Stomach (tissue), 9 donors: Measurements from ENCODE around the gene GALNT2. TPM values are rescaled to one million over a fixed set of nuclear protein-coding genes. Genes with fewer than 3 reads are reported as not detected.

Experiments
- DNase-seq, 2 donors: peaks; one replicate each; pipeline versions ENCODE4 v3.0.0 to v3.0.0-alpha.2; 2013 to 2019
- H3K27ac ChIP-seq, 5 donors: fragments of 200-600 bp in 4 of 5; sonication (generic) in 4 of 5; one replicate each; pipeline ENCODE4 v1.5.1; 2013 to 2019; ENCODE audit warnings: mild to moderate bottlenecking in 1 of 5, moderate library complexity in 1 of 5
- H3K27me3 ChIP-seq, 3 donors: fragments of 200-600 bp; sonication (generic); one replicate each; pipeline ENCODE4 v1.5.1; 2017 to 2019; ENCODE audit warnings: mixed run types in 1 of 3
- H3K36me3 ChIP-seq, 4 donors: fragments of 200-600 bp; sonication (generic); 1 replicate in 3 of 4; 2 replicates in 1 of 4; pipeline ENCODE4 v1.5.1; 2016 to 2019
- H3K4me1 ChIP-seq, 4 donors: fragments of 200-600 bp; sonication (generic); one replicate each; pipeline ENCODE4 v1.5.1; 2016 to 2019
- H3K4me3 ChIP-seq, 4 donors: fragments of 200-600 bp; sonication (generic) in 3 of 4; one replicate each; pipeline ENCODE4 v1.5.1; 2016 to 2019; ENCODE audit warnings: mild to moderate bottlenecking in 1 of 4
- H3K9me3 ChIP-seq, 4 donors: fragments of 200-600 bp; sonication (generic); one replicate each; pipeline ENCODE4 v1.5.1; 2016 to 2019
- CTCF ChIP-seq, 7 experiments: fragments of 450-650 bp in 4 of 7; fragments of 200-600 bp in 3 of 7; sonication (generic) in 3 of 7; IDR thresholded peaks; one replicate each; pipeline ENCODE4 v1.5.1; 2016 to 2019; ENCODE audit warnings: antibody characterized with exemption in 7 of 7, control low read depth in 2 of 7, mild to moderate bottlenecking in 1 of 7
- EP300 ChIP-seq: sonication (generic); formaldehyde crosslinking; IDR thresholded peaks from one replicate; pipeline ENCODE4 v1.6.1; 2017; ENCODE audit warnings: antibody characterized with exemption
- POLR2A ChIP-seq, 4 donors: fragments of 450-650 bp; IDR thresholded peaks; one replicate each; pipeline ENCODE4 v1.6.1; 2016; ENCODE audit warnings: antibody characterized with exemption in 4 of 4, control low read depth in 2 of 4, mild to moderate bottlenecking in 1 of 4, moderate library complexity in 1 of 4
- POLR2AphosphoS5 ChIP-seq, 3 donors: sonication (generic); formaldehyde crosslinking; IDR thresholded peaks; one replicate each; pipeline ENCODE4 v1.6.1; 2016; ENCODE audit warnings: antibody characterized with exemption in 3 of 3
- WGBS, 5 donors: extraction: QIAGEN DNeasy Blood & Tissue Kit in 3 of 5; methylation state at CpG; one replicate each; pipeline versions ENCODE4 v1.1.5 to v1.1.7; 2013 to 2018; 5-methylcytosine and 5-hydroxymethylcytosine counted together
- intact Hi-C: fragments of 100-400 bp; cut with DNase I; formaldehyde crosslinking; loops from one replicate; pipeline ENCODE4 v1.15.1; 2023; ENCODE audit warnings: low total_unique reads
- polyA plus RNA-seq, 3 donors: library from polyadenylated mRNA; stranded (reverse); fragments of 200-250 nt; gene quantifications; one replicate each; pipeline ENCODE4 v1.2.3, GENCODE V29; 2013
- total RNA-seq, 5 donors: library from RNA; depleted of rRNA; stranded (reverse); fragments of >200 nt; gene quantifications; one replicate each; pipeline versions ENCODE4 v1.1.0 to v1.2.3, GENCODE V29; 2014 to 2016
- donor health status: healthy with polysubstance abuse.
- donor health status: Bipolar disorder and iron deficiency.
- donor health status: healthy.

Gene GALNT2
- total and polyA plus RNA-seq, 8 donors: 5.5 to 101 (median 43.1) TPM

- Histone ChIP-seq H3K27me3 (no peaks in the 10 kb centered on the region), H3K4me3 (no peak overlapping the region), H3K27ac (peak overlapping the region in 3 of 5 donors; percentile 43 to 58 (median 53)), H3K9me3 (no peaks in the 10 kb centered on the region), H3K4me1 (peaks cover 22 to 93% (median 59%) of the 10 kb centered on the region in 4 donors), H3K36me3 (no peaks in the 10 kb centered on the region)
- intact Hi-C loops: no loop called here
- DNase-seq: no peak
- WGBS, 5 donors: 65 to 88% (median 77%) methylated on average over 15 of the region's 15 CpGs
- TF ChIP-seq EP300 (no peak), POLR2A (IDR thresholded peaks at IDR 0.05) (no peak), CTCF (IDR thresholded peaks at IDR 0.05) (no peak), POLR2AphosphoS5 (IDR thresholded peaks at IDR 0.05) (no peak)
Observed at GRCh38 chr1:230149751-230150584, 82.9 kb downstream of the GALNT2 start.

GRCh38 chr1:230150615-230151014 is 83.6 kb downstream of the GALNT2 start:
- no peaks in the 10 kb centered on the region for H3K36me3 ChIP-seq
- TF ChIP-seq POLR2AphosphoS5 (IDR thresholded peaks at IDR 0.05) (no peak), CTCF (IDR thresholded peaks at IDR 0.05) (no peak), EP300 (no peak), POLR2A (IDR thresholded peaks at IDR 0.05) (no peak)
- 76 to 86% (median 84%) methylated on average over 7 of the region's 7 CpGs for WGBS, 5 donors
- peak overlapping the region in 3 of 5 donors; percentile 43 to 58 (median 53) for H3K27ac ChIP-seq
- no peak overlapping the region for H3K4me3 ChIP-seq
- intact Hi-C loops: no loop called here
- H3K9me3 ChIP-seq: no peaks in the 10 kb centered on the region
- H3K27me3 ChIP-seq: no peaks in the 10 kb centered on the region
- H3K4me1 ChIP-seq: peaks cover 16 to 93% (median 55%) of the 10 kb centered on the region in 4 donors
- DNase-seq: no peak

GRCh38 chr1:230151924-230152468 is 85.0 kb downstream of the GALNT2 start:
- DNase-seq: no peak
- intact Hi-C loops: no loop called here
- Histone ChIP-seq H3K4me3 (no peak overlapping the region), H3K9me3 (no peaks in the 10 kb centered on the region), H3K27me3 (no peaks in the 10 kb centered on the region), H3K36me3 (no peaks in the 10 kb centered on the region), H3K27ac (no peak overlapping the region), H3K4me1 (peaks cover 14 to 83% (median 41%) of the 10 kb centered on the region in 4 donors)
- WGBS, 5 donors: 87 to 90% (median 89%) methylated on average over 7 of the region's 7 CpGs
- no peak for TF ChIP-seq POLR2AphosphoS5 (IDR thresholded peaks at IDR 0.05)
- TF ChIP-seq CTCF (IDR thresholded peaks at IDR 0.05): no peak
- no peak for TF ChIP-seq POLR2A (IDR thresholded peaks at IDR 0.05)
- no peak for TF ChIP-seq EP300

- TF ChIP-seq POLR2AphosphoS5 (IDR thresholded peaks at IDR 0.05) (no peak), CTCF (IDR thresholded peaks at IDR 0.05) (no peak), POLR2A (IDR thresholded peaks at IDR 0.05) (no peak), EP300 (no peak)
- Histone ChIP-seq H3K27me3 (no peaks in the 10 kb centered on the region), H3K9me3 (no peaks in the 10 kb centered on the region), H3K36me3 (no peaks in the 10 kb centered on the region), H3K27ac (peak overlapping the region in 1 of 5 donors; percentile 3), H3K4me1 (peaks cover 6 to 82% (median 35%) of the 10 kb centered on the region in 4 donors), H3K4me3 (no peak overlapping the region)
- WGBS, 5 donors: 74 to 89% (median 77%) methylated on average over 6 of the region's 6 CpGs
- intact Hi-C loops: no loop called here
- no peak for DNase-seq
Observed at GRCh38 chr1:230152999-230153398, 86.0 kb downstream of the GALNT2 start.
